Right ventricle myocardium superior (tissue), 1 donor: ENCODE measurements around the gene TBXAS1. TPM values are rescaled to one million over a fixed set of nuclear protein-coding genes. Genes with fewer than 3 reads are reported as not detected.

Experiments
- ATAC-seq: fragments of 200-7000 bp; cut with Tn5 transposase; one replicate; pipeline ENCODE4 v1.9.1; 2020; ENCODE audit warnings: mild to moderate bottlenecking; ENCODE audit not compliant: poor library complexity
- DNase-seq: peaks from one replicate; pipeline ENCODE4 v3.0.0-alpha.2; 2020
- intact Hi-C: fragments of 100-400 bp; cut with DNase I; formaldehyde crosslinking; loops from one replicate; pipeline ENCODE4 v1.11.2; 2022
- total RNA-seq: library from RNA; stranded (reverse); fragmentation: NEBNext Ultra II Directional; extraction: Animal tissue kit (Norgen Biotek cat#: 25700); gene quantifications from one replicate; pipeline ENCODE4 v1.2.1, GENCODE V29; 2021
- donor health status: DM: no; HTN: yes; CAD: no; lungs with severe emphysema.

TBXAS1 gene
- total RNA-seq, 1 donor from 2014 or later: 4.2 TPM

DNA sequence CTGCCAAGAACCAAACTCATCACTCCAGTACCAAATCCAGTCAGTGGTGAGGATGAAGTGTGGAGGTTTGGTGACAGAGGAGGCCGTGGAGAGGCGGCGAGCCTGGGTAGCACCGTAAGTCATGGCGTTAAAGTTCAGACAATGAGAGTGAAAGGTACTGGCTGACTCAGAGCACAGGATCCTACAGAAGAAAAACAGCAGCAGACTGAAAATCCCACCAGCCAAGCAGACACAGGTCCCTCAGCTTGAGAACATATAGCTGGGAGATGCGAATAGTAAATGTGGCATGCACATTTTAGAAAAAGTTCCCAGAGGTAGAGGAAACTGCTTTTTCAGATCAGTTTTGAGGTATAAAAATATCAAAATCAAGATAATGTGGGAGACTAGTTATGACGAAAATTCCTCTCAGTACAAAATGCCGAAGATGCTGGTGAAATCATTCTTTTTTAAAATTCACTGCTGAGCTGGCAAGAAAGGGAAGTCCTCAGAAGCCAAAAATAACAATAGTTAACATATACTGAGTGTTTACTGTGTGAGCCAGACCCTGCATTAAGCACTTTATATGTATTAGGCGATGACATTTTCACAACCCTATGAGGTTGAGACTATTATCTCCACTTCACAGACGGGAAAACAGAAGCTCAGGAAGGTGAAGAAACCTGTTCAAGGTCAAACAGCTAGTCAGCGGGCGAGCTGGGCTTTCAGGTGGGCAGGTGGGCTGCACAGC, 212.8 kb downstream of the TBXAS1 start:
- intact Hi-C loops: no loop called here
- ATAC-seq (no peak), DNase-seq (no peak)

DNA sequence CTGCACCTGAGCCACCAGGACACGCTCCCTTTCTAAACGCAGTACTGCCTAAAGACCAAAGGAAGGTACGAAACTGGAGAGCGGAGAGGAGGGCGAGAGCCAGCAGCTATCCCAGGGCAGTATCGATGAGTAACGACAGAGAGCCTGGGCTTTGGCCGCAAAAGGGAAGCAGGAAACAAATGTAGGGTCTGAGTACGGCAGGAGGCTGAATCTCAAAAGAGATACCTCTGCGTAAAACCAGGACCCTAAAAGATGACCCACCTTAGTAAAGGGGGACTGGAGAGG, 213.3 kb downstream of the TBXAS1 start:
- no peak for ATAC-seq
- intact Hi-C loops: no loop called here
- DNase-seq: no peak

DNA sequence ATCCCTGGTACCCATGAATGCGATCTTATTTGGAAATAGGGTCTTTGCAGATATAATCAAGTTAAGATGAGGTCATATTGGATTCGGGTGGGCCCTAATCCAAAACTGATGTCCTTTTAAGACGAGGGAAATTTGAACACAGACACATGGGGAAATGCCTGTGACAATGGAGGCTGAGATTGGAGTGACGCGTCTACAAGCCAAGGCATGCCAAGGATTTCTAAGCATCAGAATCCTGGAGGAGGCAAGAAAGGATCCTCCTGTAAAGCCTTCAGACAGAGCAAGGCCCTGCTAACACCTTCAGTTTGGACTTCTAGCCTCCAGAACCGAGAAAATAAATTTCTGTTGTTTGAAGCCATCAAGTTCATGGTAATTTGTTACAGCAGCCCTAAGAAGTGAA, 215.2 kb downstream of the TBXAS1 start:
- DNase-seq: no peak
- intact Hi-C loops: no loop called here
- ATAC-seq: no peak

DNA sequence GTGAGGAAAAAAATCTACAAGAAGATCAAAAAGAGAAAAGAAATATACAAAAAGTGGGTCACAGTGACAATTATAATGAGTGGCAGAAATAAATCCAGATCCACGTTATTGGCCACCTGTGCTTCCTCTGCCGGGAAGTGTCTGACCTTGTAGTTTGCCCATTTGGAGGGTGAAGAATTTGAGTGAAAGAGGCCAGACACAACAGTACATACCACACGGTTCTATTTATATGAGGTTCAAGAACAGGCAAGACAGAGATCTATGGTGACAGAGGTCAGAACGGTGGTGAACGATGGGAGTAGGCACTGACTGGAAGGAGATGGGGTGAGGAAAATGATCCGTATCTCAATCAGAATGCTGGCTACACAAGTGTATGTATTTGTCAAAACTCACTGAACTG, 216.6 kb downstream of the TBXAS1 start:
- intact Hi-C loops: no loop called here
- no peak for DNase-seq
- peak; percentile 61 for ATAC-seq

DNA sequence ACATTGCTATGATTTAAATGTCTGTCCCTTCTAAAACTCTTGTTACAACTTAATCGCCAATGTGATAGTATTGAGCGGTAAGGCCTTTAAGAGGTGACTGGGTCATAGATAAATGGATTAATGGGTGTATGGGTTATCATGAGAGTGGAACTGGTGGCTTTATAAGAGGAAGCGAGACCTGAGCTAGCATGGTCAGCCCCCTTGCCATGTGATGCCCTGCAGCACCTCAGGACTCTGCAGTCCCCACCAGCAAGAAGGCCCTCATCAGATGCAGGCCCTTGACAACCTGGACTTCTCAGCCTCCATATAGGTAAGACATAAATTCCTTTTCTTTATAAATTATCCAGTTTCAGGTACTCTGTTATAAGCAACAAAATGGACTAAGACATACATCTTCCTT, 218.1 kb downstream of the TBXAS1 start:
- DNase-seq (no peak), ATAC-seq (no peak)
- intact Hi-C loops: no loop called here

DNA sequence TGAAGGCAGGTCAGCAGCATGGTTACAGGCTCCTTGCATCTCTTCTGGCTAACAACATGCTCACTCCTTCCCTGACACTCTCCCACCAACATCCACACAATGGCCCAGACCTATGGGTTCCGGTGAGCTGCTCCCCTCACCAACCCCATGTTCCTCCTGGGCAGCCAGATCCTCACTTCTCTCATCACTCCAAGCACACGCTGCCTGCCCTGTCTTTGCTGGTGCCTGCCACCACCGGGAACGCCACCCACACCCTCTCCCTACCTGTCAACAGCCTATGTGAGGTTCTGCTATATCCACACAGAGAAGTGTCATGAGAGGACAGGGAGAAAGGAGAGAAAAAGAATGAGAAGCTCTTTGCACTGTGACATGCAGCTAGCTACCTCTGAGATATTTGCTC, 219.1 kb downstream of the TBXAS1 start:
- DNase-seq (peak; percentile 57), ATAC-seq (peak; percentile 90)
- intact Hi-C loops: no loop called here

DNA sequence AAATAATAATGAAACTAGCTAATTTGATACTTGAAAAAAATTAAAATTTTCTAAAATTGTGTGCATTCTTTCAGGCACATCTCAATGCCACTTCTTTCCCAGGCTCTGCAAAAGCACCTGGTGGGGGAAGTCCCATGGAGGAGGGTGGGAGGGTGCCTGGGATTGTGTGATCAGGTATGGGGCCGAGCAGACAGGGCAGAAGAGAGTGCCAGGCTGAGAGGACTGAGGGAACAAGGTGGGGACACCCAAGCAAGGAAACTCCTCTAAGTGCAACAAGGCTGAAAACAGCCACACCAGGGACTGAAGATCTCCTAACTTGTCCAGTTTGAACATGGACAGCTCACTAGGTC, 219.9 kb downstream of the TBXAS1 start:
- intact Hi-C loops: no loop called here
- ATAC-seq (no peak), DNase-seq (no peak)

DNA sequence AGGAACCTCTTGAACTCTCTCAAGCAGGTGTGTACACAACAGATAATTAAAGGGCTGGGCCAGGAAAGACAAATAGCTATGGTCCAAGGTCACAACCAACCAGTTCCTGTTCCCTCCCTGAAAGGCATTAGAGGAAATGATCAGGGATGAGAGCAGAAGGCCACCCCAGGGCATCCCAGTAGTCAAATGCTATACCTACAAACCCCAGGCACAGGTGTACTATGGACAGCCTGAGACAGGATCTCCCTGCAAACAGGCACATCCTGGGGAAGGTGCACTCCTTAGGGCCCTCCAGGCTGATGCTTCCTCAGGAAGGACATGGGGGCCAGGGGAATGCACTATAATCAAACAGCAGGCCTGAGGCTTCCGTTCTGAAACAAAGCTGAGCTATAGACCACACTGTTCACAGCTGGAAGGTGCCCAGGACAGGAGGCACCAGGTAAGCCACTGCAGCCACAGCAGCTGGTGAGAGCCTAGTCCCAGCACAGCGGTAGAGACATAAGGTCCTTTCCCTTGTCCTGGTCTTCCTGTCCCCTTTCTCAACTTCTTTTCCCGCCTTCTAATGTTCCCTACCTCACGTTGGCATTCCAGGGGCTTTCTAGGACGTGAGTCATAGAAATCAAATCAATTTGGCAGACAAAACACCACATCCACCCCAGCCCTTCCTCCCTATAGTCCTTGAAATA, 220.4 kb downstream of the TBXAS1 start:
- ATAC-seq: peak; percentile 45
- no peak for DNase-seq
- intact Hi-C loops: no loop called here

DNA sequence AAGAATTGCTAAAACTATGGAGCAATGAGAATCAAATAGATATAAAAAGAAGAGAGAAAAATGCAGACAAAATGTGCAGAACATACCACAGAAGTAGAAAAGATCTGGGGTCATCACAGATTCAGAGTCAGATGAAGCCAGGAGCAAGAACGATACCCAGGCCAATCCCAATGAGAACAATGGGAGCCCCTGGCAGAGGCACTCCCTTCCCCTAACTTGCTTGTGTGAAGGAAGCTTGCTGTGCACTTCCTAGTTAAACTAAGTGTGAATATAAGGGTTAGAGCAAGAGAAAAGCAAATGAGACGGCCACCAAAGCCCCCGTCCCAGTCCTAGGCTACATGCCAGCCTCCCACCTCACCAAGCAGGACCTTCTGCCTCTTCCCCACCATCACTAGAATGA, 221.0 kb downstream of the TBXAS1 start:
- no peak for DNase-seq
- intact Hi-C loops: no loop called here
- no peak for ATAC-seq

DNA sequence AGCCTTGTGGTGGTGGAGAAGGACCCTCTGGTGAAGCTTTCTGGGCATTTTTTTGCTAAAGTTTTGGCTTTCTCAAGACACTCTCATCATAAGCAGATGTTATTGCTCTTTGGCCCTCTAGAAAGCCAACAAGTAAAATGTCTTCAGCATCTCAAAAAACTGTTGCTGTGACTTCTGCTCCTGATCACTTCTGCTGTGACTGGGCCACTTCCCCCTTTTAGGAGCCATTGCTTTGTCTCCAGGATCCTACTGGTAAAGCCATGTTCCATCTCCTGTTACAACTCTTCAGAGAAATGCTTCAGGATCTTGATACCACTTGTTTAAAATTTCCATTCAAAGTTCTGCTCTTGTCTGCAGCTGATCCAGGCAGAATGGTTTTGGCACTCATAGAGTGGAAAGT, 222.8 kb downstream of the TBXAS1 start:
- intact Hi-C loops: no loop called here
- DNase-seq (no peak), ATAC-seq (no peak)

DNA sequence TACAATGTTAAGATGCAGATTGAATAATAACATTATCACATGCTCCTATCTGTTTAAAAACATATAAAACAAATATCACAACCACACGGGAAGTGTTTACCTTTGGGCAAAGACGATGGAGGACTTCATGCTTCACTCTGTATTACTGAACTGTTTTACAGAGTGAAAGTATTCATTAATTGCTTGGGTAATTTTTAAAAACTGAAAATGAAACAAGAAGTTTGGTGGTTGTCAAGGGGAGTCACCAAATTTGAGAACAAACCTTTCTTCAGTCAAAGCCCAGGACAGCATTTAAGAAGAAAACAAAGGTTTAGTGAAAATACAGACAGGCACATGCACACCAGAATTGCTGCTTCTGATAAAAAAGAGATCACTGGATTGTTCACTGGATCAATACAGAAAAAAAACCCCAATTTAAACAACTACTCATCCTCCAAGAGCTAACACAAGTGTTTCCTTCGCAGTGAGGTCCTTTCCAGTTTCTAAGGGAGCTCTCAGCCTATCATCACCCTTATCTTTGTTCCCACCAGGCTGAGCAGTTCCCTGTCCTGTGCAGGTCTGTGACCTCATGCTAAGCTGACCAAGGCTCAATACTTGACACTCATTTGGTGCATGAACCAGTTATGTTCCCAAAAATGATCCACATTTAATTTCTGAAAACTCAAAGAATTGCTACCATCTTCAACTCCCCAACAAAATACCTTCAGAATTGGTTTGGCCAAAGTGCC, 224.9 kb downstream of the TBXAS1 start:
- ATAC-seq: no peak
- intact Hi-C loops: no loop called here

DNA sequence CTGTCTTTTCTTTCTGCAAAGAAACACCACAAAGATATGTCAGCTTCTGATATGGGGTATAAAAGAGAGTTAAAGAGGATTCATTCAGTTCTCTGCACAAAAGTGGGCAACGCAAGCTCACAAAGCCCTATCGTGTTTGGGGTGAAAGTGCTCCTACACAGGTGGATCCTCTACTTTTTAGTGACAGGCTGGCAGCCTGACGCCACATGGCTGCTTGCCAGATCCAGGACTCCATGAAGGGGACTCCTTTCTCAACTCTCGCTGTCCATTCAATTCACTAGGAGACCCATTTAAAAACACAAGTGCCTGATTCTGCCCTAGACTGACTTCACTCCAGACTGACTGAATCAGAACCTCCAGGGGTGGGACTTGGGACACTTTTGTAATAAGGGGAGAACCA, 225.7 kb downstream of the TBXAS1 start:
- no peak for DNase-seq
- intact Hi-C loops: no loop called here
- ATAC-seq: no peak

More for the DNA sequence above, 224.9 kb downstream of the TBXAS1 start:
- DNase-seq: no peak

DNA sequence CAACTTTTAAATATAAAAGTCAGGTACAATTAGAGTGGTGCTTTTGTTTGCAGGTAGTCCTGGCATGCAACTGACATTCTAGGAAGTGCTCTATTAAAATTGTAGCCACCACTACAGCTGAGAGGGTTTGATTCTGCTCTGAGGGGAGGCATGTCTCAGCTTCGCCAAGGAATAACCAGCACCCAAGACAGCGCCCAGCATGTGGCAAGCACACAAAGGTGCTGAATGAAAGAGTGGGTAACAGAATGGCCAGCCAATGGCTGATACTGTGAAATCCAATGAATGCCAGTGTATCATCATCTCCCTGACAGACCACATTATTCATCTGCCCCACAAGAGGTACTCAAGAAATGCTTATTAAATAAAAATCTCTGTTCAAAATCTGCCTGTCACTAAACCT, 226.8 kb downstream of the TBXAS1 start:
- intact Hi-C loops: no loop called here
- DNase-seq: no peak
- ATAC-seq: no peak

DNA sequence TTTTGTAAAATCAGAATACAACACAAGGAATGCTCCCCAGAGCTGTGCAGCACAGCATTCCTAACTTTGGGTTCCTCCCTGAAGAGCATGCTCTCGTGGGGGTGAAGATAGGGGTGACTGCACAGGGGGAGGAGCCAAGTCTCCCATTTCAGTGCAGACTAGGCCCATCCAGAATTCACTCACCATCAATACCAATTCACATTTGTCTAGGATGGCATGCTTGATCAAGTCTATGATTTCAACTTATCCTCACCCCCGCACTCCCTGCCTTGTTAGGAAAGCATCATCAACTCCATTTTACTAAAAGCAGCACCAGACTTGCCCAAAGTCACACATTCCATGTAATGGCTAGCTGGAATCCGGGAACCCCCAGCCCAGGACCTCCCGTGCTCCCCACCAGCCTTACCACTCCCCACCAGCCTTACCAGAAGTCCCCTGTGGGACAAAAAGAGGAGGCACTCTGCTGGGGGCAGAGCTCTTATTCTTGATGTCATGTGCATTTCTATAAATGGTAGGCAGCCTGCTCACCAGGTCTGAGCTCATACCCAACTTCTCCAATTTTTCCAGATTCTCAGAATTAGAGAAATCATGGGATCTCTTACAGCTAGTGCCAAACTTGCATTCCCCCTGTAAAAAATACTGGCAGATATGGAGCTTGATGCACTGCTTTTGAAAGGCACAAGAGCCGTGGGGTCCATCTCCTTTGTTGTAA, 227.5 kb downstream of the TBXAS1 start:
- DNase-seq (no peak), ATAC-seq (no peak)
- intact Hi-C loops: no loop called here

DNA sequence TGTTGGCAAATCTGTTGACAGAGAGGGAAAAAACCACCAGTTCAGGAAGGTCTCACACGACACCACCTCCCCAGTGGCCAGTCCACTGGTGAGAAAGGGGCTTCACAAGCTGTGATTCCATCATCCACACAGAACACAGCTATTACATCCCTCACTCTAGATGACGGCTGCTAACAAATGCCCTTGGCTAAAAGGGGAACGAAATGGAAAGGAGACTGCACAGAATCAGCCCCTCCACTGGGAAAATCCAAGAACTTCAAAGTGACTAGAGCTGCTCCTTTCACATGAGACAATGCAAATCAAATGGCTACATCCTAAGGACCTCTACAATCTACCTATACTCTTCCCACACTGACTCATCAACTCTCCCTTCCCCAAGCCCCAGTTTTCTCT, 228.1 kb downstream of the TBXAS1 start:
- ATAC-seq: no peak
- DNase-seq: no peak
- intact Hi-C loops: no loop called here

DNA sequence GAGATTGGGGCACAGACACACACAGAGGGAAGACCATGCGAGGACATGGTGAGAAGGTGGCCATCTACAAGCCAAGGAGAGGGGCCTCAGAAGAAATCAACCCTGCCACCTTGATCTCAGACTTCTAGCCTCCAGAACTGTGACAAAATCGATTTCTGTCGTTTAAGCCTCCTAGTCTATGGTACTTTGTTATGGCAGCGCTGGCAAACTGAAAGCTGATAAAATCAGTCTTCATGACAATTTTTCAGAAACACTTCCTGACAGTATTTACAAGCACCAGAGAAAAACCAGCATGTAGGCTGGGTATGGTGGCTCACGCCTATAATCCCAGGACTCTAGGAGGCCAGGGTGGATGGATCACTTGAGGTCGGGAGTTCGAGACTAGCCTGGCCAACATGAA, 229.5 kb downstream of the TBXAS1 start:
- no peak for DNase-seq
- no peak for ATAC-seq
- intact Hi-C loops: no loop called here

DNA sequence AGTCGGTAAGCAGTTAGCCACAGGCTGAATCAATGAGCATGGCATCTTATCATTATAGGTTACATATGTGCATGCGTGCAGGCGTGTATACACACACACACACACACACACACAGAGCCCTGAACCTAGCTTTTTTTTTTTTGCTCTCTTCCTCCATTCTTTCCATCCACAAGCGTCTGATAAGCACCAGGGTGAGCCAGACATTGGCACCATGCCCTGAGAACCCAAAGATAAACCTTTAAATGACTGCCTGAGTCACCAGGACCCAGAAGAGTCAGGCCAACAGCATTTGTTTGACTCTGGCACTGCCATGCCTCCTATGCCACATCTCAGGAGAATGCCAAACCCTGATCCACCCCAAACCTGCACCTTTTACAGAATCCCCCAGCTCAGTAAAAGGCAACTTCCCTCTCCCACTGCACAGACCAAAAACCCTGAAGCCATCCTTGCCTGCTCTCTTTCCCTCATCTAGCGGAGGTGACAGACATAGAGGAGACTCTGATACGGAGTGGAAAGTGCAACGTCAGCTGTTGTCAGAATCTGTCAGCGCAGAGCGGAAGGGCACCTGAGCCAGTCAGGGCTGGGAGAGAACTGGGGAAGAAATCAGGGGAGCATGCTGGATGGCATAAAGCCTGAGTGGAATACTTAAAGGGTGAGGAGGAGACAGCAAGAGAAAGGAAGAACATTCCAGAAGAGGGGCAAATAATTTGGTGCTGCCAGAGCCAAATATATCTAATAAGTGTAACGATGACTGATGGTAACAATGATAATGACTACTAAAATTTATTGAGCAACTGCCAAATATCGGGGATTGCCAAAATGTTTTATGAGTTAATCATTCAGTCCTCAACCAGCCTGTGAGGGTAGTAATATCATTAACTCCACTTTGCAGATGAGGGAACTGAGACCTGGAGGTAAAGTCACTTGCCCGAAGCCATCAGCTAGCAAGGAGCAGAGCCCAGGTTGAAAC, 230.5 kb downstream of the TBXAS1 start:
- ATAC-seq (peak; percentile 46), DNase-seq (peak; percentile 57)

DNA sequence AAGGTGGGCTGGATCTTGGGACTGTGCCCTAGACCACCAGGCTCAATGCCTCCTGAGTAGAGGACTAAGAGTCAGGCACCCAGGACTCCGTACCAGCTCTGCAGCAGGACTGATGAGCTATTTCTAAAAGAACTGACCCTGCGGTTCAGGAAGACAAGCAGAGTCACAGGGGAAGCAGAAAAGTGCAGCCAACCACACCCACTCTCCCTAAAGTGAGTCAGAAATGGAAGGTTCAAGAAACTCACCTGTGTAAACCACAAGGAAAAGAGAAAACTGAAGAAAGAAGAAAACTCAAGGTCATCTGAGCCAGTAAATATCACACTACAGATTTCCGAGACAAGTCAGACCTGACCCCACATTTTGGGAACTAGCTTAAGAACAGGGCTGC, 231.2 kb downstream of the TBXAS1 start:
- intact Hi-C loops: loop anchor here (5.0 kb wide), 1 partner anchor 117 kb away; the partner anchor contains the start of gene KDM7A
- DNase-seq (no peak), ATAC-seq (no peak)

More for the DNA sequence above, 230.5 kb downstream of the TBXAS1 start:
- intact Hi-C loops: loop anchor here (5.0 kb wide), 1 partner anchor 118 kb away; the partner anchor contains the start of gene KDM7A
